H1 (cell line): ENCODE measurements around the gene MAPKAPK2. TPM values are rescaled to one million over a fixed set of nuclear protein-coding genes. Genes with fewer than 3 reads are reported as not detected.

ENCODE experiments used
- BRCA1 ChIP-seq: IDR thresholded peaks from 2 replicates; pipeline ENCODE4 v1.6.1; 2012; ENCODE audit warnings: low read depth, low read length, improper control_type of control experiment
- JUND ChIP-seq: IDR thresholded peaks from 2 replicates; pipeline ENCODE4 v1.6.1; 2011; ENCODE audit warnings: mild to moderate bottlenecking, improper control_type of control experiment, low read length
- RAD21 ChIP-seq, 2 experiments: IDR thresholded peaks in 1 of 2; conservative IDR thresholded peaks in 1 of 2; 2 replicates each; pipeline ENCODE4 v1.6.1; 2011; ENCODE audit warnings: low read depth in 2 of 2, low read length in 2 of 2, improper control_type of control experiment in 1 of 2, inconsistent platforms in 1 of 2, mild to moderate bottlenecking in 1 of 2, moderate library complexity in 1 of 2
- TEAD4 ChIP-seq: IDR thresholded peaks from 2 replicates; pipeline ENCODE4 v1.6.1; 2012; ENCODE audit warnings: low read depth, low read length, inconsistent platforms, mixed read lengths
- polyA plus RNA-seq, 7 experiments: library from polyadenylated mRNA; depleted of rRNA in 3 of 7; stranded (reverse) in 5 of 7; unstranded in 2 of 7; fragments of >200 nt in 5 of 7; fragments of 200-250 nt in 2 of 7; gene quantifications; 1 replicate in 5 of 7; 2 replicates in 1 of 7; 4 replicates in 1 of 7; pipeline versions ENCODE4 v1.2.1 to v1.2.3, GENCODE V29; 2011 to 2013; ENCODE audit warnings: missing spikeins in 2 of 7, mixed read lengths in 2 of 7
- total RNA-seq: library from RNA; stranded (reverse); fragmentation: NEBNext Ultra II Directional; extraction: Animal tissue kit (Norgen Biotek cat#: 25700); gene quantifications from 2 replicates; pipeline ENCODE4 v1.2.1, GENCODE V29; 2021
- TF ChIP-seq, protein P1 (sequence below): IDR thresholded peaks from 2 replicates; pipeline ENCODE4 v1.6.1; 2012; ENCODE audit warnings: low read length, inconsistent platforms

MAPKAPK2 gene
- total and polyA plus RNA-seq, 2 of the 8 experiments (the other 6 are each of a cell fraction or from before 2014, with no cell fraction given), result 27.5 to 44.9 TPM

DNA sequence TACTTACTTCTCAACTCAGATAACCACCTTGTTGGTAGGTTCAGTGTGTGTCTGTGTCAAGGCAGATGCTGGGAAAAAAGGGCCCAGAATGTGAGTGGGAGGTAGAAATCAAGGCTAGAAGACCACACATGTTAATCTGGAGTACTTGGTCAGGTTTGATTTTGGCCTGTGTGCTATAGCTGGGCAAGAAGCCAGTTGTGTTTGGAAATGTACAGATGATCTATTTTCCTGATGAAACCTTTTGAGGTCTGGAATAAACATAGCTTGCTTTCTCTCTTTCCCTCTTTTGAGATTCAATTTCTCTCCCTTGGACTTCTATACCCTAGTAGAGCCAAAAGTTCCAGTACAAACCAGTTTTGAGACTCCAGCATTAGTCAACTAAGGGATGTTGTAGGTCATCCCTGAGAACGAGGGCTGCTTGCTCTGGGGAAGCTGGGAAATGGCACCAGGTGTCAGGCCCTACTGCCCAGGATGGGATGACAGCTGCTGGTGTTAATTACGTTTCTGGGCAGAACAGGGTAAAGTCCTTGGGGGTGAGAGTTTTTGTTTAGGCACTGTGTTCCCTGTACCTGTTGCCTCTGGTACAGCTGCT is 15.8 kb downstream of the MAPKAPK2 start (continued):
- TF ChIP-seq RAD21 (IDR thresholded peaks at IDR 0.05 in 1 of 2, conservative IDR thresholded peaks at IDR 0.05 in 1 of 2; ENCODE audit: low read depth in 2 of 2, low read length in 2 of 2) (no peak), TEAD4 (no peak), BRCA1 (no peak), JUND (no peak)
- TF ChIP-seq, protein P1, sequence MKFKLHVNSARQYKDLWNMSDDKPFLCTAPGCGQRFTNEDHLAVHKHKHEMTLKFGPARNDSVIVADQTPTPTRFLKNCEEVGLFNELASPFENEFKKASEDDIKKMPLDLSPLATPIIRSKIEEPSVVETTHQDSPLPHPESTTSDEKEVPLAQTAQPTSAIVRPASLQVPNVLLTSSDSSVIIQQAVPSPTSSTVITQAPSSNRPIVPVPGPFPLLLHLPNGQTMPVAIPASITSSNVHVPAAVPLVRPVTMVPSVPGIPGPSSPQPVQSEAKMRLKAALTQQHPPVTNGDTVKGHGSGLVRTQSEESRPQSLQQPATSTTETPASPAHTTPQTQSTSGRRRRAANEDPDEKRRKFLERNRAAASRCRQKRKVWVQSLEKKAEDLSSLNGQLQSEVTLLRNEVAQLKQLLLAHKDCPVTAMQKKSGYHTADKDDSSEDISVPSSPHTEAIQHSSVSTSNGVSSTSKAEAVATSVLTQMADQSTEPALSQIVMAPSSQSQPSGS, result no peak
